Common myeloid progenitor, CD34-positive (primary cell): Measurements from ENCODE around the gene JAKMIP1.
A peak's percentile ranks its signal among the peaks of the same experiment; 100 is the strongest.

Experiments
- CTCF ChIA-PET: fragments of 350-600 bp; sonication (Branson Sonifier 250); formaldehyde crosslinking; loops from one replicate; lab custom pipeline; 2021; ENCODE audit warnings: antibody characterized with exemption; lab: Charles Lee
- POLR2A ChIA-PET: fragments of 350-600 bp; sonication (Branson Sonifier 250); formaldehyde crosslinking; loops from one replicate; lab custom pipeline; 2021; ENCODE audit warnings: antibody characterized with exemption; lab: Charles Lee
- DNase-seq, 3 donors: peaks; one replicate each; pipeline versions ENCODE4 v3.0.0 to v3.0.0-alpha.2; 2013
- H3K27ac ChIP-seq, 2 experiments: 1 replicate in 1 of 2; 2 replicates in 1 of 2; pipeline ENCODE4 v1.7.0; 2013; ENCODE audit warnings: inconsistent platforms in 2 of 2, low read length in 2 of 2, mild to moderate bottlenecking in 2 of 2, low read depth in 1 of 2, moderate library complexity in 1 of 2; ENCODE audit not compliant: severe bottlenecking in 2 of 2, insufficient read depth in 1 of 2, poor library complexity in 1 of 2
- H3K27me3 ChIP-seq, 5 experiments: replicated peaks in 2 of 5; 1 replicate in 3 of 5; 2 replicates in 2 of 5; pipeline versions ENCODE4 v1.6.1 to v1.7.0; 2013; ENCODE audit warnings: low read length in 4 of 5, mild to moderate bottlenecking in 2 of 5, moderate library complexity in 2 of 5, inconsistent platforms in 1 of 5; ENCODE audit not compliant: insufficient read depth in 5 of 5, control insufficient read depth in 4 of 5
- H3K36me3 ChIP-seq, 4 experiments: 1 replicate in 2 of 4; 2 replicates in 2 of 4; pipeline versions ENCODE4 v1.6.1 to v1.7.0; 2013; ENCODE audit warnings: low read length in 3 of 4, control low read depth in 1 of 4, mild to moderate bottlenecking in 1 of 4; ENCODE audit not compliant: control insufficient read depth in 4 of 4, insufficient read depth in 4 of 4
- H3K4me1 ChIP-seq, 4 experiments: 1 replicate in 3 of 4; 2 replicates in 1 of 4; pipeline versions ENCODE4 v1.6.1 to v1.7.1; 2013; ENCODE audit warnings: low read length in 3 of 4, mild to moderate bottlenecking in 3 of 4, control low read depth in 1 of 4, inconsistent platforms in 1 of 4, moderate library complexity in 1 of 4; ENCODE audit not compliant: control insufficient read depth in 4 of 4, insufficient read depth in 4 of 4; ENCODE audit errors: control extremely low read depth in 1 of 4
- H3K4me3 ChIP-seq, 7 experiments: 1 replicate in 4 of 7; 2 replicates in 3 of 7; pipeline versions ENCODE4 v1.5.1 to v1.7.0; 2013; ENCODE audit warnings: mild to moderate bottlenecking in 7 of 7, low read length in 6 of 7, moderate library complexity in 6 of 7, inconsistent platforms in 2 of 7, low read depth in 2 of 7, control low read depth in 1 of 7; ENCODE audit not compliant: insufficient read depth in 4 of 7, control insufficient read depth in 1 of 7; ENCODE audit errors: extremely low read depth in 1 of 7
- H3K9me3 ChIP-seq, 5 experiments: 1 replicate in 4 of 5; 2 replicates in 1 of 5; pipeline versions ENCODE4 v1.6.1 to v1.7.1; 2013; ENCODE audit warnings: low read length in 4 of 5, mild to moderate bottlenecking in 2 of 5, inconsistent platforms in 1 of 5, low read depth in 1 of 5, moderate library complexity in 1 of 5; ENCODE audit not compliant: control insufficient read depth in 4 of 5, insufficient read depth in 2 of 5; ENCODE audit errors: control extremely low read depth in 1 of 5
- WGBS: methylation state at CpG from one replicate; pipeline ENCODE4 v1.1.5; 2013; ENCODE audit not compliant: insufficient coverage; 5-methylcytosine and 5-hydroxymethylcytosine counted together

JAKMIP1 gene

GRCh38 chr4:6033381-6033780 lies 167.0 kb downstream of the JAKMIP1 start:
- POLR2A ChIA-PET, result no interaction called here
- Histone ChIP-seq H3K36me3 (no peaks in the 10 kb centered on the region), H3K27ac (no peak overlapping the region), H3K4me3 (no peak overlapping the region), H3K9me3 (no peaks in the 10 kb centered on the region), H3K4me1 (peaks cover 0 to 15% (median 3%) of the 10 kb centered on the region in 4 experiments), H3K27me3 (peaks cover 0 to 3% (median 0%) of the 10 kb centered on the region in 5 experiments)
- CTCF ChIA-PET, result interaction anchor here (0.5 to 3.1 kb wide), 10 partner anchors 8 to 1690 kb away, joined by 3 to 12 read pairs (median 4); no protein-coding TSS in a partner anchor
- DNase-seq, result no peak
- 100% methylated on average over 2 of the region's 4 CpGs for WGBS

GRCh38 chr4:6032249-6033244 lies 167.8 kb downstream of the JAKMIP1 start:
- POLR2A ChIA-PET, result no interaction called here
- 63% methylated on average over 9 of the region's 11 CpGs for WGBS
- CTCF ChIA-PET, result interaction anchor here (0.7 to 3.1 kb wide), 13 partner anchors 9 to 296 kb away, joined by 3 to 12 read pairs (median 4); no protein-coding TSS in a partner anchor
- no peaks in the 10 kb centered on the region for H3K9me3 ChIP-seq
- H3K4me3 ChIP-seq, result no peak overlapping the region
- no peak overlapping the region for H3K27ac ChIP-seq
- H3K36me3 ChIP-seq, result no peaks in the 10 kb centered on the region
- H3K27me3 ChIP-seq, result peaks cover 0 to 3% (median 0%) of the 10 kb centered on the region in 5 experiments
- peaks cover 0 to 15% (median 3%) of the 10 kb centered on the region in 4 experiments for H3K4me1 ChIP-seq
- DNase-seq, result peak; percentile 78 to 84 (median 81)

GRCh38 chr4:6031846-6032245 lies 168.5 kb downstream of the JAKMIP1 start:
- peak in 2 of 3 donors; percentile 41 to 51 for DNase-seq
- POLR2A ChIA-PET, result no interaction called here
- CTCF ChIA-PET, result interaction anchor here (0.8 to 3.1 kb wide), 9 partner anchors 10 to 58 kb away, joined by 3 to 12 read pairs (median 4); no protein-coding TSS in a partner anchor
- H3K4me3 ChIP-seq, result no peak overlapping the region
- no peaks in the 10 kb centered on the region for H3K9me3 ChIP-seq
- peaks cover 0 to 3% (median 0%) of the 10 kb centered on the region in 5 experiments for H3K27me3 ChIP-seq
- no peak overlapping the region for H3K27ac ChIP-seq
- H3K4me1 ChIP-seq, result peaks cover 0 to 15% (median 3%) of the 10 kb centered on the region in 4 experiments
- no peaks in the 10 kb centered on the region for H3K36me3 ChIP-seq
- WGBS, result 42% methylated on average over 4 of the region's 5 CpGs

- 90% methylated on average over 6 of the region's 7 CpGs for WGBS
These were observed 169.7 kb downstream of the JAKMIP1 start for GRCh38 chr4:6030679-6031078.

GRCh38 chr4:6029254-6029653 lies 171.1 kb downstream of the JAKMIP1 start:
- POLR2A ChIA-PET, result no interaction called here
- CTCF ChIA-PET, result no interaction called here
- no peak for DNase-seq
- no peak overlapping the region for H3K27ac ChIP-seq
- H3K27me3 ChIP-seq, result peaks cover 0 to 3% (median 0%) of the 10 kb centered on the region in 5 experiments
- H3K36me3 ChIP-seq, result no peaks in the 10 kb centered on the region
- no peaks in the 10 kb centered on the region for H3K9me3 ChIP-seq
- peaks cover 0 to 15% (median 3%) of the 10 kb centered on the region in 4 experiments for H3K4me1 ChIP-seq
- 78% methylated on average over 6 of the region's 6 CpGs for WGBS
- no peak overlapping the region for H3K4me3 ChIP-seq

More at GRCh38 chr4:6030679-6031078, 169.7 kb downstream of the JAKMIP1 start:
- Histone ChIP-seq H3K27me3 (peaks cover 0 to 3% (median 0%) of the 10 kb centered on the region in 5 experiments), H3K4me1 (peaks cover 0 to 15% (median 3%) of the 10 kb centered on the region in 4 experiments), H3K36me3 (no peaks in the 10 kb centered on the region), H3K4me3 (no peak overlapping the region), H3K27ac (no peak overlapping the region), H3K9me3 (no peaks in the 10 kb centered on the region)
- POLR2A ChIA-PET, result no interaction called here
- CTCF ChIA-PET, result no interaction called here
- no peak for DNase-seq

- DNase-seq, result no peak
- POLR2A ChIA-PET, result no interaction called here
- CTCF ChIA-PET, result interaction anchor here (1.0 to 1.6 kb wide), 2 partner anchors 11 to 28 kb away, joined by 3 to 4 read pairs; no protein-coding TSS in a partner anchor
- H3K27me3 ChIP-seq, result peaks cover 0 to 3% (median 0%) of the 10 kb centered on the region in 5 experiments
- H3K36me3 ChIP-seq, result no peaks in the 10 kb centered on the region
- H3K4me3 ChIP-seq, result no peak overlapping the region
- no peak overlapping the region for H3K27ac ChIP-seq
- no peaks in the 10 kb centered on the region for H3K9me3 ChIP-seq
- 88% methylated on average over 6 of the region's 10 CpGs for WGBS
- peaks cover 0 to 15% (median 3%) of the 10 kb centered on the region in 4 experiments for H3K4me1 ChIP-seq
These were observed 172.2 kb downstream of the JAKMIP1 start for GRCh38 chr4:6028168-6028567.
